PC-3 (cell line): ENCODE data around the gene GRB10. TPM values are rescaled to one million over a fixed set of nuclear protein-coding genes. Genes with fewer than 3 reads are reported as not detected.

ENCODE experiments used
- ATAC-seq: fragments of 200-7000 bp; cut with Tn5 transposase; 2 replicates; pipeline ENCODE4 v1.9.1; 2020; ENCODE audit warnings: mild to moderate bottlenecking, moderate library complexity
- BruUV-seq: library from RNA; stranded (reverse); fragments of 400-500 nt; replicated peaks from 2 replicates; lab custom pipeline; 2021; lab: Mats Ljungman, UMichigan
- CTCF ChIA-PET: fragments of 300-600 bp; sonication (Branson Sonifier 250); formaldehyde crosslinking; loops from one replicate; lab custom pipeline; 2022; ENCODE audit warnings: antibody characterized with exemption; lab: Charles Lee
- POLR2A ChIA-PET: fragments of 300-600 bp; sonication (Branson Sonifier 250); formaldehyde crosslinking; loops from one replicate; lab custom pipeline; 2022; ENCODE audit warnings: antibody characterized with exemption; ENCODE audit not compliant: unreplicated experiment; lab: Charles Lee
- DNase-seq: peaks from one replicate; pipeline ENCODE4 v3.0.0-alpha.2; 2015
- H2AFZ ChIP-seq: fragments of 300-600 bp; sonication (generic); 2 replicates; pipeline ENCODE4 v1.6.0; 2016; ENCODE audit warnings: antibody characterized with exemption, low read length
- H3F3A ChIP-seq: fragments of 300-600 bp; sonication (generic); one replicate; pipeline ENCODE4 v1.6.0; 2017; ENCODE audit warnings: antibody characterized with exemption, low read length, control low read depth, mild to moderate bottlenecking; ENCODE audit not compliant: unreplicated experiment
- H3K27ac ChIP-seq: fragments of 300-600 bp; sonication (generic); 2 replicates; pipeline ENCODE4 v1.5.1; 2016; ENCODE audit warnings: mild to moderate bottlenecking, low read length
- H3K27me3 ChIP-seq: fragments of 300-600 bp; sonication (generic); 2 replicates; pipeline ENCODE4 v1.6.1; 2016; ENCODE audit warnings: low read length, mixed read lengths
- H3K36me3 ChIP-seq: fragments of 300-600 bp; sonication (generic); 2 replicates; pipeline ENCODE4 v1.6.1; 2016; ENCODE audit warnings: low read depth, mixed run types, low read length, mixed read lengths
- H3K4me1 ChIP-seq: fragments of 300-600 bp; sonication (generic); 2 replicates; pipeline ENCODE4 v1.5.1; 2016; ENCODE audit warnings: low read length; ENCODE audit not compliant: insufficient read depth
- H3K4me2 ChIP-seq: fragments of 300-600 bp; sonication (generic); 2 replicates; pipeline ENCODE4 v1.6.0; 2016; ENCODE audit warnings: low read length
- H3K4me3 ChIP-seq: fragments of 300-600 bp; sonication (generic); 2 replicates; pipeline ENCODE4 v1.5.1; 2016; ENCODE audit warnings: mild to moderate bottlenecking, low read length, mixed read lengths
- H3K79me2 ChIP-seq: fragments of 300-600 bp; sonication (generic); 2 replicates; pipeline ENCODE4 v1.6.1; 2017; ENCODE audit warnings: low read length, mixed read lengths
- H3K9ac ChIP-seq: fragments of 300-600 bp; sonication (generic); 2 replicates; pipeline ENCODE4 v1.6.0; 2016; ENCODE audit warnings: mild to moderate bottlenecking, low read length
- H3K9me2 ChIP-seq: fragments of 300-600 bp; sonication (generic); replicated peaks from 2 replicates; pipeline ENCODE4 v1.6.1; 2016; ENCODE audit warnings: mixed run types, low read length, mixed read lengths
- H3K9me3 ChIP-seq: fragments of 300-600 bp; sonication (generic); 2 replicates; pipeline ENCODE4 v1.6.1; 2016; ENCODE audit warnings: low read length, mixed read lengths
- H4K20me1 ChIP-seq: fragments of 300-600 bp; sonication (generic); 2 replicates; pipeline ENCODE4 v1.6.1; 2016; ENCODE audit warnings: low read length, mixed read lengths
- EZH2 ChIP-seq: fragments of 300-600 bp; sonication (generic); IDR thresholded peaks from one replicate; pipeline ENCODE4 v1.6.1; 2017; ENCODE audit warnings: antibody characterized with exemption, mild to moderate bottlenecking, low read length; ENCODE audit not compliant: unreplicated experiment
- EZH2phosphoT487 ChIP-seq: fragments of 300-600 bp; sonication (generic); IDR thresholded peaks from 2 replicates; pipeline ENCODE4 v1.6.1; 2018; ENCODE audit warnings: mild to moderate bottlenecking, antibody characterized with exemption, low read length, borderline replicate concordance
- intact Hi-C: fragments of 100-400 bp; cut with micrococcal nuclease; formaldehyde crosslinking; loops from 2 replicates; pipeline ENCODE4 v1.9.0; 2023
- total RNA-seq: library from RNA; depleted of rRNA; stranded (reverse); fragments of >200 nt; gene quantifications from 2 replicates; pipeline ENCODE4 v1.2.3, GENCODE V29; 2014
- TF ChIP-seq, protein P1 (sequence below): fragments of 300-600 bp; sonication (generic); conservative IDR thresholded peaks from 2 replicates; pipeline ENCODE4 v1.5.1; 2017; ENCODE audit warnings: antibody characterized with exemption, low read depth, mild to moderate bottlenecking, low read length

GRB10 gene
- total RNA-seq, 1 experiment from 2014 or later = 61.3 TPM

DNA sequence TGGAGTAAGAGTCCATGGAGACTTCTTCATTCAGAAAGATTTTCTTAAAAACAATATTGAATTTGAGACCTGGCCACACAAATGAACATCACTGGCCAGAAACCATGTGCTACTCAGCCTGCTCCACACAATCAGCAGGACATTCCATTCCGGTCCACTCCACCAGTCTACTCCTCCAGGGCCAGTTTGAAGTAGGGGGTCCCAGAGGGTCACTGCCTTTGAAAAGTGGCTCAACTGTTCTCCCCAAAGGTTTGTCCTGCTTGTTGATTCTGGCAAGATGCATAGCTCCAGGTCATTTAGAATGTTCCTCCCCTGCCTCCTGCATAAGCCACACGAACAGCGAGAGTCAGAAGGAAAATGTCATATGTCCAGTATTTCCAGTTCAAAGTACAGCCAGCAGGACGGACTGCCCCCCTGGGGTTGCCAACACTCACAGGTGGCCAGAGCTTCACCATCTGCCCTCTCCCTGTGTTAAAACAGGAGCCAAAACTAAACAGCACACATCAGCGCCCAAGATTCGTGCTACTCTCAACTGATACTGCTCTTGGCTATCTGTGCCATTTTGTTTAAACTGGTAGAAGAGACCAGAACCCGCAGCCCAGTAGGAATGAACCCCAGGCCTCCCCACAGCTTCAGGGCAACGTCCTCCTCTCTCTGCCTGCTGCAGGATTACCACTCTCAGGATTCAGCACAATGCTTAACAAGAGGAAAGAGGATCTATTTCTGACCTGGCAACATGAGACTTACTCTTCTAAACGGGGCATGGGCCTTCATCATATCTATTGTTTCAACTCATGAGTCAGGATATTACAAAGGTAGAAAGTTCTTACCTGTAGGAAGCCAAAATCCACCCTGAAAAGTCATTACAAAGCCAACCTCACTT lies 11.3 kb downstream of the GRB10 start:
- no peak for DNase-seq
- peaks cover 73% of the 10 kb centered on the region for H4K20me1 ChIP-seq
- no peak overlapping the region for H3K9ac ChIP-seq
- H3K9me2 ChIP-seq = no peaks in the 10 kb centered on the region
- intact Hi-C loops = no loop called here
- POLR2A ChIA-PET = no interaction called here
- peaks cover 23% of the 10 kb centered on the region for H3K4me1 ChIP-seq
- no peak overlapping the region for H2AFZ ChIP-seq
- peaks cover 93% of the 10 kb centered on the region for H3K79me2 ChIP-seq
- CTCF ChIA-PET = no interaction called here
- peaks cover 18% of the 10 kb centered on the region for H3K36me3 ChIP-seq
- no peaks in the 10 kb centered on the region for H3K27me3 ChIP-seq
- H3F3A ChIP-seq = no peaks in the 10 kb centered on the region
- no peak for TF ChIP-seq EZH2phosphoT487
- H3K4me2 ChIP-seq = no peak overlapping the region
- H3K4me3 ChIP-seq = no peak overlapping the region
- no peak overlapping the region for H3K27ac ChIP-seq
- no peaks in the 10 kb centered on the region for H3K9me3 ChIP-seq
- no TSS peak for BruUV-seq
- ATAC-seq = no peak

DNA sequence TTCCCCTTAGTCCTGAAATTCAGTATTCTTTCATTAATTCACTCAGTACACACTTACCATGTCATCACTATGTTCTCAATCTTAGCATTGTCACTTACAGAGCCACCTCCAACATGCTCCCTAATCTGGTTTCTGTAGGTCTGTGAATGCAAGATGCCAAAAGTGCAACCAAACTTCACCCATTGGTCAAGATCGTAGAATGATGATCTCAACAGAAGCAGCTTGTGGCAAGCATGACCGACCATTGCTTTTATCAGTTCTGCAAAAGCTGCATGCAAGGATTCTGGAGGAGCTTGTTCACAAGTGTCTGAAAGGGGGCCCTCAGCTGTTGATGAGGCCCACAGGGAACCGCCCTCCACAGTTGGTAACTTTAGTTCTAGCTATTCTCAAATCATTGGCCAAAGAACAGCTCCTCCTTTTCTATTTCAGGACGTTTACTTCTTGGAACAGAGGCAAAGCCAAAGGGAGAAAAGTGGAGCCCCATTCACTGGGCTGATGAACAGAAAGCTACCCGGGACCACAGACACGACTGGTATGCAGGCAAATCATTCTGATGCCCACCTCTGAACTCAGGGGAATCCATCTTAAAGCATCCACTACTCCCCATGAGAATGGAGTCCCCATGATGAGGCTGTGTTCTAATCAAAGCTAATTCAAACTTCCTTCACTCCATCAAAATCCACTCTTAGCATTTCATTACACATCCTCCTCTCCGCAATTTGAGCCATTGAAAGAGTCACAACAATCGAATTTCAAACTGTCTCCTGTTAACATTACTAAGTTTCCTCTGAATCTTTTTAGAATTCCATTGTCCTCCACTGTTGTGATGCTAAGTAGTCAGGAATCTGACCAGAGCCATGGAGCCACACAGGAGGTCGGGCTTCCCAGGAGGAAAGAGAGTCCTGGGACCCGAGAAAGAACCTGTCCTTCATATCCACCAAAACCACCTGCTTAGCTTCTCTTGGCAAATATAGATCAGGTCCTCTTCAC lies 13.9 kb downstream of the GRB10 start:
- Histone ChIP-seq H3K9me3 (no peaks in the 10 kb centered on the region), H4K20me1 (peaks cover 77% of the 10 kb centered on the region), H3K4me1 (peaks cover 26% of the 10 kb centered on the region), H3K36me3 (peaks cover 11% of the 10 kb centered on the region), H3K9ac (no peak overlapping the region), H3K4me2 (no peak overlapping the region), H3F3A (no peaks in the 10 kb centered on the region), H3K27me3 (no peaks in the 10 kb centered on the region), H3K79me2 (peaks cover 93% of the 10 kb centered on the region), H3K27ac (no peak overlapping the region), H2AFZ (no peak overlapping the region), H3K4me3 (no peak overlapping the region), H3K9me2 (no peaks in the 10 kb centered on the region)
- BruUV-seq = no TSS peak
- DNase-seq (no peak), ATAC-seq (no peak)
- intact Hi-C loops = no loop called here
- ChIA-PET POLR2A (no interaction called here), CTCF (interaction anchor here (0.6 kb wide), 1 partner anchor 372 kb away, joined by 7 read pairs; no protein-coding TSS in a partner anchor)
- TF ChIP-seq EZH2phosphoT487 (no peak), EZH2 (no peak)
- TF ChIP-seq, protein P1, sequence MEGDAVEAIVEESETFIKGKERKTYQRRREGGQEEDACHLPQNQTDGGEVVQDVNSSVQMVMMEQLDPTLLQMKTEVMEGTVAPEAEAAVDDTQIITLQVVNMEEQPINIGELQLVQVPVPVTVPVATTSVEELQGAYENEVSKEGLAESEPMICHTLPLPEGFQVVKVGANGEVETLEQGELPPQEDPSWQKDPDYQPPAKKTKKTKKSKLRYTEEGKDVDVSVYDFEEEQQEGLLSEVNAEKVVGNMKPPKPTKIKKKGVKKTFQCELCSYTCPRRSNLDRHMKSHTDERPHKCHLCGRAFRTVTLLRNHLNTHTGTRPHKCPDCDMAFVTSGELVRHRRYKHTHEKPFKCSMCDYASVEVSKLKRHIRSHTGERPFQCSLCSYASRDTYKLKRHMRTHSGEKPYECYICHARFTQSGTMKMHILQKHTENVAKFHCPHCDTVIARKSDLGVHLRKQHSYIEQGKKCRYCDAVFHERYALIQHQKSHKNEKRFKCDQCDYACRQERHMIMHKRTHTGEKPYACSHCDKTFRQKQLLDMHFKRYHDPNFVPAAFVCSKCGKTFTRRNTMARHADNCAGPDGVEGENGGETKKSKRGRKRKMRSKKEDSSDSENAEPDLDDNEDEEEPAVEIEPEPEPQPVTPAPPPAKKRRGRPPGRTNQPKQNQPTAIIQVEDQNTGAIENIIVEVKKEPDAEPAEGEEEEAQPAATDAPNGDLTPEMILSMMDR = no peak

DNA sequence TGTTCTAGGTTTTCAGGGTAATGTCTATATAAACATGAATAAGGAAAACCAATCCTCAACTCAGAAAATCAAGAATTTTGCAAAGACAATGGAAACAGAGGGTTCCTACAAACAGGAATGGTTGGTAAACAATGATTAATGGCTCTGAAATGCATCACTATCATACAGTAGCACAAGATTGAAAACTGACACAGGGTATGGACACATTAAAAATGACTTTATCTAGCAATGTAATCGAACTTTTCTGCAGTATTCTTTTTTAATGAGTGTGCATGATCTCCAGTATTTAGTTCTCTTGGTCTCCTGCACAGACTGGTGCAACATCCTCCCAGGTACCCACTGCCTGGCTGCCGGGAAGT lies 15.9 kb downstream of the GRB10 start:
- DNase-seq (peak; percentile 81), ATAC-seq (peak; percentile 89)
- Histone ChIP-seq H3K4me2 (peak overlapping the region; percentile 33), H3K4me1 (peaks cover 26% of the 10 kb centered on the region), H4K20me1 (peaks cover 76% of the 10 kb centered on the region), H3K9ac (no peak overlapping the region), H3K27ac (0 out of 2 replicates have a peak overlapping the region, but pooled peaks have one; percentile 4), H2AFZ (no peak overlapping the region), H3K36me3 (peaks cover 11% of the 10 kb centered on the region), H3K9me2 (no peaks in the 10 kb centered on the region), H3K4me3 (no peak overlapping the region), H3K27me3 (no peaks in the 10 kb centered on the region), H3K79me2 (peaks cover 95% of the 10 kb centered on the region), H3K9me3 (no peaks in the 10 kb centered on the region), H3F3A (no peaks in the 10 kb centered on the region)
- ChIA-PET CTCF (no interaction called here), POLR2A (no interaction called here)
- TF ChIP-seq EZH2phosphoT487 (no peak), EZH2 (no peak)
- TF ChIP-seq, protein P1 = no peak
- no TSS peak for BruUV-seq
- intact Hi-C loops = no loop called here
